Uterus (tissue), 4 donors: ENCODE measurements around the gene DMAP1. TPM values are rescaled to one million over a fixed set of nuclear protein-coding genes. Genes with fewer than 3 reads are reported as not detected.
"Not testable (repeated sequence)": the region's sequence is repeated elsewhere in the genome, so short reads cannot be mapped to it uniquely, and the experiment has no call there.

Experiments used
- DNase-seq, 2 donors: peaks; one replicate each; pipeline ENCODE4 v3.0.0-alpha.2; 2019 to 2020
- H3K27ac ChIP-seq, 2 donors: fragments of 200-600 bp; sonication (generic); 1 replicate in 1 of 2; 2 replicates in 1 of 2; pipeline ENCODE4 v1.5.1; 2016 to 2018
- H3K27me3 ChIP-seq, 2 donors: fragments of 200-600 bp; sonication (generic); one replicate each; pipeline ENCODE4 v1.5.1; 2018 to 2019; ENCODE audit warnings: control low read depth in 1 of 2
- H3K36me3 ChIP-seq, 2 donors: fragments of 200-600 bp; sonication (generic); one replicate each; pipeline ENCODE4 v1.5.1; 2019; ENCODE audit warnings: control low read depth in 1 of 2
- H3K4me1 ChIP-seq, 2 donors: fragments of 200-600 bp; sonication (generic); one replicate each; pipeline ENCODE4 v1.5.1; 2018 to 2019; ENCODE audit warnings: control low read depth in 1 of 2
- H3K4me3 ChIP-seq, 2 donors: fragments of 200-600 bp; sonication (generic); 1 replicate in 1 of 2; 2 replicates in 1 of 2; pipeline ENCODE4 v1.5.1; 2018 to 2019; ENCODE audit warnings: mild to moderate bottlenecking in 1 of 2
- H3K9me3 ChIP-seq, 2 donors: fragments of 200-600 bp; sonication (generic); one replicate each; pipeline ENCODE4 v1.5.1; 2019; ENCODE audit warnings: control low read depth in 1 of 2
- POLR2A ChIP-seq, 2 donors: fragments of 450-650 bp; IDR thresholded peaks; one replicate each; pipeline ENCODE4 v1.6.1; 2016; ENCODE audit warnings: antibody characterized with exemption in 2 of 2, mild to moderate bottlenecking in 1 of 2, moderate library complexity in 1 of 2
- intact Hi-C: fragments of 100-400 bp; cut with DNase I; formaldehyde crosslinking; loops from one replicate; pipeline ENCODE4 v1.15.1; 2023; ENCODE audit warnings: low total_unique reads
- total RNA-seq, 4 donors: library from RNA; depleted of rRNA in 3 of 4; stranded (reverse); fragments of >200 nt in 3 of 4; gene quantifications; one replicate each; pipeline versions ENCODE4 v1.1.0 to v1.2.4, GENCODE V29; 2014 to 2023
- TF ChIP-seq, protein P1 (sequence below), 4 experiments: fragments of 200-600 bp in 2 of 4; fragments of 450-650 bp in 2 of 4; sonication (generic) in 2 of 4; IDR thresholded peaks; one replicate each; pipeline ENCODE4 v1.5.1; 2016 to 2019; ENCODE audit warnings: antibody characterized with exemption in 4 of 4, mild to moderate bottlenecking in 2 of 4, moderate library complexity in 1 of 4
- donor health status: DM: yes; HTN: yes; CAD: no.

The DMAP1 gene
- total RNA-seq, 4 donors from 2014 or later: 11.0 to 46.0 (median 25.3) TPM

DNA sequence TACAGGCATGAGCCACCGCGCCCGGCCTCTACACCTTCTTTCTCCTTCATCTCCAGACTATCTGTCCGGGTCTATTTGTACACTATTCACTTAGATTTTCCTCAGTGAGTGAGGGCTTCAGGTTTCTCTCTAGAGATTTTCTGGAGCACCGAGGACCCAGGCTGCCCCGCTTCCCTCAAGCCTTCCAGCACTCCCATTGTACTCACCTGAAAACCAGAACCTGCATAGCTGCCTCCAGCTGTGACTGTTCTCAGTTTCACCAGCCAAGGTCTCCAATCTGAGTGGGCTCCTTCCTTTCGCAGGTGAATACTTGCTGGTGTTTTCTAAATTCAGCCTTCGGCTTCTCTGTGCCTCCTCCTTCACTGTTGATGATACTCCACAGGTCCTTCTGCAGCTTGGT is 12.9 kb upstream of the DMAP1 start:
- intact Hi-C loops: no loop called here
- no peak for DNase-seq
- Histone ChIP-seq H3K36me3 (no peaks in the 10 kb centered on the region), H3K9me3 (no peaks in the 10 kb centered on the region), H3K27ac (no peak overlapping the region), H3K4me1 (no peaks in the 10 kb centered on the region), H3K4me3 (no peak overlapping the region), H3K27me3 (no peaks in the 10 kb centered on the region)
- TF ChIP-seq POLR2A (IDR thresholded peaks at IDR 0.05): no peak
- TF ChIP-seq, protein P1, sequence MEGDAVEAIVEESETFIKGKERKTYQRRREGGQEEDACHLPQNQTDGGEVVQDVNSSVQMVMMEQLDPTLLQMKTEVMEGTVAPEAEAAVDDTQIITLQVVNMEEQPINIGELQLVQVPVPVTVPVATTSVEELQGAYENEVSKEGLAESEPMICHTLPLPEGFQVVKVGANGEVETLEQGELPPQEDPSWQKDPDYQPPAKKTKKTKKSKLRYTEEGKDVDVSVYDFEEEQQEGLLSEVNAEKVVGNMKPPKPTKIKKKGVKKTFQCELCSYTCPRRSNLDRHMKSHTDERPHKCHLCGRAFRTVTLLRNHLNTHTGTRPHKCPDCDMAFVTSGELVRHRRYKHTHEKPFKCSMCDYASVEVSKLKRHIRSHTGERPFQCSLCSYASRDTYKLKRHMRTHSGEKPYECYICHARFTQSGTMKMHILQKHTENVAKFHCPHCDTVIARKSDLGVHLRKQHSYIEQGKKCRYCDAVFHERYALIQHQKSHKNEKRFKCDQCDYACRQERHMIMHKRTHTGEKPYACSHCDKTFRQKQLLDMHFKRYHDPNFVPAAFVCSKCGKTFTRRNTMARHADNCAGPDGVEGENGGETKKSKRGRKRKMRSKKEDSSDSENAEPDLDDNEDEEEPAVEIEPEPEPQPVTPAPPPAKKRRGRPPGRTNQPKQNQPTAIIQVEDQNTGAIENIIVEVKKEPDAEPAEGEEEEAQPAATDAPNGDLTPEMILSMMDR (IDR thresholded peaks at IDR 0.05): no peak

DNA sequence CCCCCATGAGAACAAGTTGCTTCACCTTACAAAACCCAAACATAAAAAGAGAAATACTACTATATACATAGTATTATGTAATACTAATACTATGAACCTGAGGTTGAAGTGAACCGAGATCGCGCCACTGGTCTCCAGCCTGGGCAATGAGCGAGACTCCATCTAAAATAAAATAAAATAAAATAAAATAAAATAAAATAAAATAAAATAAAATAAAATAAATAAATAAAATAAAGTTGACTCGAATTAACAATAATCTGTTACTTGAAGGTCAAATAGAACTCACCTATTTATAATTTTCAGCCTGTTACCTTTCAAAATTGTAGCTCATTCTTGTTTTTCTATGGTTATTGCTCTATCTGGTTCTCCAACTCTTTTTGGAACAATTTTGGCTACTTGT is 6.7 kb upstream of the DMAP1 start:
- not testable (repeated sequence) for DNase-seq

DNA sequence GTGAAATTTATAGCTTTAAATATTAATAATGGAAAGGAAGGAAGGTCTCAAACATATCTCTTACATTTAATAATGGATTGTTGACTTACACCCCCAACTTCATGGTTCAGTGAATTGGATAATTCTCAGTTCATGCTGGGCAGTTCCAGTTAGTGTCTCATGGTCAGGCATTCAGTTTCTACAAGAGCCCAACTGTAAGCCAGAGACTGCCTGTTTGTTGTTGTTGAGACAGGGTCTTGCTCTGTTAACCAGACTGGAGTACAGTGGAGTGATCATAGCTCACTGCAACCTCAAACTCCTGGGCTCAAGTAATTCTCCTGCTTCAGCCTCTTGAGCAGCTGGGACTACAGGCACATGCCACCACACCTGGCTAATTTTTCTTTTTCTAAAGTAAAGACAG is 5.0 kb upstream of the DMAP1 start:
- intact Hi-C loops: no loop called here
- no peaks in the 10 kb centered on the region for H3K36me3 ChIP-seq

More for the DNA sequence above, 6.7 kb upstream of the DMAP1 start:
- H3K27me3 ChIP-seq, H3K27ac ChIP-seq, H3K36me3 ChIP-seq, H3K9me3 ChIP-seq, intact Hi-C loops, H3K4me1 ChIP-seq, H3K4me3 ChIP-seq: not testable (repeated sequence)

DNA sequence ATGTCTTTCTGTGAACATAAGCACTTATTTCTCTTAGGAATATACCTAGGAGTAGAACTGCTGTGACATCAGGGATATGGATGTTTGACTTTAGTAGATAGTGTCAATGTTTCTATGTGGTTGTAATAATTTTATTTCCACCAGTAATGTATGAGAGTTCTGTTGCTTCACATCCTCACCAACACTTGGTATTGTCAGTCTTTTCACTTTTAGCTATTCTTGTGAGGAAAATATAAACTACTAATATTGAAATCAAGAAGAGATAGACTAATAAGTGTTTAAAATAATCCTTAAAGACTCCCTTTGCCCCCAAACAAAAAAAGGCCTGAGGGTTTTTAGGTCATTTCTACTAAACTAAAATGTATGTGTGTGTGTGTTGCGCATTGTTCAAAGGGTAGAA is 2.7 kb upstream of the DMAP1 start:
- TF ChIP-seq POLR2A (IDR thresholded peaks at IDR 0.05): no peak
- TF ChIP-seq, protein P1 (IDR thresholded peaks at IDR 0.05): no peak
- H3K36me3 ChIP-seq: no peaks in the 10 kb centered on the region
- no peaks in the 10 kb centered on the region for H3K9me3 ChIP-seq
- no peak overlapping the region for H3K4me3 ChIP-seq
- H3K4me1 ChIP-seq: no peaks in the 10 kb centered on the region
- H3K27ac ChIP-seq: no peak overlapping the region
- no peak for DNase-seq
- H3K27me3 ChIP-seq: no peaks in the 10 kb centered on the region
- intact Hi-C loops: no loop called here

More for the DNA sequence above, 5.0 kb upstream of the DMAP1 start:
- Histone ChIP-seq H3K27me3 (no peaks in the 10 kb centered on the region), H3K4me3 (no peak overlapping the region), H3K4me1 (no peaks in the 10 kb centered on the region), H3K27ac (no peak overlapping the region), H3K9me3 (no peaks in the 10 kb centered on the region)
- no peak for TF ChIP-seq POLR2A (IDR thresholded peaks at IDR 0.05)
- TF ChIP-seq, protein P1 (IDR thresholded peaks at IDR 0.05): no peak
- no peak for DNase-seq

DNA sequence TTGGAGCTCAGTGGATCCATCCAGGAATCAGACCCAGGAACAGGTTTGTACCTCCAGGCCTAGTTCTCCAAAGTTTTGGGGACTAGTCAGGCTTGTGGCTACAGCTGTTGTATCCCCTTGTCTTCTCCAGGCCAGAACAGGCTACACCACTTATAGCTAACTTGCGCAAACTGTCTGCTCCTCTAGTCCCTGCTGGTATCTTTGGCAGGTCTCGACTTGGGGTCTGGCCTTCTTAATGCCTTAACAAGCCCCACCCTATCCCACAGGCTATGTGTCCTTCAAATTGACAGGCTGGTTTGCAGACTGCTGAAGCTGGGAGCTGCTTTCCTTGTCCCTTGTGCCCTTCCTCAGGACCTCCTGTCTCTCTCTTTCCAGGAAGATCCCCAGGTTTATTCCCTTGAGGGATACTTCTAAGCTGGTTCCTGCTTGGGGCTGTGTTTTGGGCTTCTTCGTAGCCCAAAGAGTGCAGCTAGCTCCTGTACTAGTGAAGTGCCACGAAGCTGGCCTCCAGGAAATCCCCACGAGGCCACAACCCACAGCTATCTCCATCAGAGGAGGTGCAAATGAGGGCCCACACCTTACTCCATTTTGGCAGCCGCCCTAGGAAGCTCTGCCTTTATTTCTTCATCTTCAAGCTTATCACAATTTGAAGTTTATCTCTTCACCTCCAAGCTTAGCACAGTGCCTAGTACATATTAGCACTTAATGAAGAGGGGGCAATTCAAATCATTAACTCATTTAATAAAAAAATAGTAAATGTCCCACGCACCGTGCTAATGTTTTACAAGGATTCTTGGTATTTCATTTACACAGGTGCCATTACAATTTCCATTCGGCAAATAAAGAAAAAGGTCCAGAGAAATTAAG is 683 bp upstream of the DMAP1 start:
- DNase-seq: no peak
- Histone ChIP-seq H3K27ac (peak overlapping the region; percentile 82 to 84), H3K27me3 (no peaks in the 10 kb centered on the region), H3K9me3 (no peaks in the 10 kb centered on the region), H3K4me3 (peak overlapping the region; percentile 63 to 96), H3K4me1 (no peaks in the 10 kb centered on the region), H3K36me3 (no peaks in the 10 kb centered on the region)
- intact Hi-C loops: no loop called here
- TF ChIP-seq, protein P1 (IDR thresholded peaks at IDR 0.05): no peak
- TF ChIP-seq POLR2A (IDR thresholded peaks at IDR 0.05): no peak
